Astrocyte of the cerebellum (primary cell): ENCODE results near the gene SCPEP1.

Experiments
- DNase-seq: peaks from one replicate; pipeline ENCODE4 v3.0.0-alpha.2; 2011; ENCODE audit warnings: low read depth
- H3K4me3 ChIP-seq: 2 replicates; pipeline ENCODE4 v1.5.1; 2011; ENCODE audit warnings: mild to moderate bottlenecking, low read depth, low read length, moderate library complexity
- in situ Hi-C: cut with HindIII; loops from 2 replicates; pipeline ENCODE4 v1.10.0; 2017; ENCODE audit warnings: low sequenced_read_pairs
- TF ChIP-seq, protein P1 (sequence below): IDR thresholded peaks from 2 replicates; pipeline ENCODE4 v1.5.1; 2012; ENCODE audit warnings: low read length, low read depth, moderate library complexity, mild to moderate bottlenecking; ENCODE audit errors: missing control alignments

The SCPEP1 gene

DNA sequence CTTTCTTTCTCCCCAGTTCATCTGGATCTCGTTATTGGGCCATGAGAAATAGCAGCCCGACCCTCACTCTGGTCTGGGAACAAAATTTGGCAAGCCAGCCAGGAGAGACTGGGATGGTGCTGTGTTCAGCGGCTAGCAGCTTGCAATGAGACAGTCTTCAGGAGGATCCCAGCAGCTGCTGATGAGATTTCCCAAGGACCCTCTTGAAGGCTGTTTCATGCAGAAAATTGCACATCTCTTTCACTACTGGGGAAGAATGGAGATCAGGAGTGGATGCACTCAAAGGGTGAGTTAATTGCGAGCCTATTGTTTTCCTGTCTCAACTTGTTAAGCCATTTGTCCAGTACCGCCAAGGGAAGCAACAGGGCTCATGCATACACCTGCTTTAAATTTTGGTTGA, 11.6 kb upstream of the SCPEP1 start:
- TF ChIP-seq, protein P1, sequence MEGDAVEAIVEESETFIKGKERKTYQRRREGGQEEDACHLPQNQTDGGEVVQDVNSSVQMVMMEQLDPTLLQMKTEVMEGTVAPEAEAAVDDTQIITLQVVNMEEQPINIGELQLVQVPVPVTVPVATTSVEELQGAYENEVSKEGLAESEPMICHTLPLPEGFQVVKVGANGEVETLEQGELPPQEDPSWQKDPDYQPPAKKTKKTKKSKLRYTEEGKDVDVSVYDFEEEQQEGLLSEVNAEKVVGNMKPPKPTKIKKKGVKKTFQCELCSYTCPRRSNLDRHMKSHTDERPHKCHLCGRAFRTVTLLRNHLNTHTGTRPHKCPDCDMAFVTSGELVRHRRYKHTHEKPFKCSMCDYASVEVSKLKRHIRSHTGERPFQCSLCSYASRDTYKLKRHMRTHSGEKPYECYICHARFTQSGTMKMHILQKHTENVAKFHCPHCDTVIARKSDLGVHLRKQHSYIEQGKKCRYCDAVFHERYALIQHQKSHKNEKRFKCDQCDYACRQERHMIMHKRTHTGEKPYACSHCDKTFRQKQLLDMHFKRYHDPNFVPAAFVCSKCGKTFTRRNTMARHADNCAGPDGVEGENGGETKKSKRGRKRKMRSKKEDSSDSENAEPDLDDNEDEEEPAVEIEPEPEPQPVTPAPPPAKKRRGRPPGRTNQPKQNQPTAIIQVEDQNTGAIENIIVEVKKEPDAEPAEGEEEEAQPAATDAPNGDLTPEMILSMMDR = no peak
- DNase-seq = no peak
- no peak overlapping the region for H3K4me3 ChIP-seq
- in situ Hi-C loops = no loop called here

DNA sequence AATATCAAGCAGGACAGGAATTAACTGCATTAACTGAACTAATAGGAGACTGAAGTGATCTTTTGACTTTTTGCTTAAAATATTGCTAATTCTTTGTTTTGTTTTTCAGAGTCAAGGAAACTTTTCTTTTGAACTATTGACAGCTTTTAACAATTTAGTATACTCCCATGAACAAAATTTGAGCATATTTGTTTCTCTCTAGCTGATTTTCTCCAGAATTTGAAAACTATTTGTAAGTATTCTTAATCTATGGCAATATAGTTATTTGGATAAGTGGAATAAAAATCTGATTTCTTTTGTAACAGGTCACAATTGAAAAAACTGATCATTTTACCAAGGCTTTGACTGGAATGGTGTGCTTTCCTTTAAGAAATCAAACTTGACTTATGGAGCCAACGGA, 7.0 kb upstream of the SCPEP1 start:
- DNase-seq = no peak
- no peak overlapping the region for H3K4me3 ChIP-seq
- TF ChIP-seq, protein P1 = no peak
- in situ Hi-C loops = no loop called here

DNA sequence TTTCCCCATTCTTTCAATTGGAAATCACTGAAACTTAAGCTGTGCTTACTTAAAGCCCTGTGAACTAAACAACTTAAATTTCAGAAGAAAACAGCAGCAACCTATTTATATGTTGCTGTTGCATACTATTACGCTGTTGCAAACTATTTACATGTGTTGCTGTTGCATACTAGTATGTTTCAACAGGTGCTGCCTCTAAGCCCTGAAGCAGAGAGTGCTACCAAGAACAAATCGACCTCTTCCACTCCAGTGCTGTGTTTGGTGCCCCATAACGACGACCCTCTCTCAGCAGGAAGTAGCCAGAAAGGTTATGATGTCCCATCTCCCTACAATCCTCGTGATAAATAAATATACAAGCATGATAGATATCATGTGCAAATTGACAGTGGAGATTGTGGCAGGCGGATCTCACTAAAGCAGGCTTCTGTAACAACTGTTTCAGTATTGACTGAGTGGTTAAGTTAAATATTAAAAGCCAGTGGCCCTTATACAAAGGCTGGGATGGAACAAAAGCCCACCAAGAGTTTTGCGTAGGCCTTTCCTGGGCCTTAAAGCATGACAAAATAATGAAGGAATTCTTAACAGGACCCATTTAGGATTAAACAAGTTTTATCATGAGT, 5.7 kb upstream of the SCPEP1 start:
- no peak for DNase-seq
- in situ Hi-C loops = no loop called here
- no peak overlapping the region for H3K4me3 ChIP-seq
- TF ChIP-seq, protein P1 = no peak

DNA sequence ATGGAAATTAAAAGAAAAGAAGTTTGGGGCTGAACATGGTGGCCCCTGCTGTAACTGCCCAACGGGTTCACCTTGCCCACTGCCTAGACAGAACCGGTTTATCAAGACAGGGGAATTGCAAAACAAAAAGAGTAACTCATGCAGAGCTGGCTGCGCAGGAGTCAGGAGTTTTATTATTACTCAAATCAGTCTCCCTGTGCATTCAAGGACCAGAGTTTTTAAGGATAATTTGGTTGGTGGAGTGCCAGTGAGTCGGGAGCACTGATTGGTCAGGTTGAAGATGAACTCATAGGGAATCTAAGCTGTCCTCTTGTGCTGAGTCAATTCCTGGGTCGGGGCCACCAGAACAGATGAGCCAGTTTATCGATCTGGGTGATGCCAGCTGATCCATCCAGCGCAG, 4.4 kb upstream of the SCPEP1 start:
- TF ChIP-seq, protein P1 = no peak
- in situ Hi-C loops = no loop called here
- DNase-seq = no peak
- no peak overlapping the region for H3K4me3 ChIP-seq

DNA sequence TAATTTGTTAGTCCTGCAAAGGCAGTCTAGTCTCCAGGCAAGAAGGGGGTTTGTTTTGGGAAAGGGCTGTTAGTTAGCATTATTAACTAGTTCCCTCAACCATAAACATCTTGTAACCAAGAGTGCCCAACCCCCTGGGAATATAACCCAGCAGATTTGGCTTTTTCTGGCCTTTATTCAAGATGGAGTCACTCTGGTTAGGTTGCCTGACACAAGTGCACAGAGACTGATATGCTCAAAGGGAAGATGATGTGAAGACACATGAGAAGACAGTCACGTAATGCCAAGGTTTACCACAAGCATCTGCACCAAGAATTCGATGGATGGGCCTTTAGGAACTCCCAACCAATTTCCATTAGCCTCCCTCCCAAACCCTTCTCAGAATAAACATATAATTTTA, 3.9 kb upstream of the SCPEP1 start:
- in situ Hi-C loops = no loop called here
- TF ChIP-seq, protein P1 = no peak
- no peak for DNase-seq
- no peak overlapping the region for H3K4me3 ChIP-seq

DNA sequence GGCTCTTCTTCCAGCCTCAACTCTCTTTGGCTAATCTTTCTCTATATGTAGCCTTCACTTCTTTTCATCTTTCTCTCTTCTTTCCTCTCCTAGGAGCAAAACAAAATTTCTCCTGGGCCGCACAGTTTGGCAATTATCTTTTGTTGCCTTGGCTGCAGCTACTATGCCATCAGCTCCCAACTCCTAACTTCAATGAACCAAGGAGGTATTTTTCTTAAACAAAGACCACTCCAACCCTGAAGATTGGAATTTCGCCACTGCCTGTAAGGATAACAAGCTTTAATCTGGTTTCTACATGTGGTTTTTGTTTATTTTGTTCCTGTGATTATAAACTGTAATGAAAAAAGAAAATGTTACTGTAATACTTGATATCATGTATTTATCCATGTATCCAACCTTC, 2.3 kb upstream of the SCPEP1 start:
- no peak overlapping the region for H3K4me3 ChIP-seq
- TF ChIP-seq, protein P1 = no peak
- no peak for DNase-seq
- in situ Hi-C loops = no loop called here
